Nephron progenitor cell (in vitro differentiated cells): Measurements from ENCODE around the gene NUP88.

Experiments
- DNase-seq: peaks from one replicate; pipeline ENCODE4 v3.0.0; 2021
- H3K27ac Mint-ChIP-seq: 2 replicates; pipeline ENCODE4 v1.8.0; 2021; ENCODE audit warnings: mild to moderate bottlenecking, moderate library complexity, mixed read lengths
- H3K27me3 Mint-ChIP-seq: 2 replicates; pipeline ENCODE4 v1.8.0; 2021; ENCODE audit warnings: mild to moderate bottlenecking, low read depth, mixed read lengths; ENCODE audit not compliant: poor library complexity
- H3K36me3 Mint-ChIP-seq: 2 replicates; pipeline ENCODE4 v1.8.0; 2021; ENCODE audit warnings: low read depth, mixed read lengths
- H3K4me1 Mint-ChIP-seq: 2 replicates; pipeline ENCODE4 v1.8.0; 2021; ENCODE audit warnings: mixed read lengths
- H3K4me3 Mint-ChIP-seq: 2 replicates; pipeline ENCODE4 v1.8.0; 2021; ENCODE audit warnings: mild to moderate bottlenecking, moderate library complexity, mixed read lengths
- H3K9me3 Mint-ChIP-seq: 2 replicates; pipeline ENCODE4 v1.8.0; 2021; ENCODE audit warnings: mild to moderate bottlenecking, moderate library complexity, mixed read lengths
- CTCF ChIP-seq: fragments of 200-600 bp; sonication (generic); IDR thresholded peaks from 2 replicates; pipeline ENCODE4 v1.5.0; 2021; ENCODE audit warnings: antibody characterized with exemption

Gene NUP88

GRCh38 chr17:5355421-5356129 is 63.9 kb downstream of the NUP88 start:
- Mint-ChIP-seq H3K4me1 (peaks cover 14% of the 10 kb centered on the region), H3K4me3 (no peak overlapping the region), H3K36me3 (peaks cover 62% of the 10 kb centered on the region), H3K9me3 (no peaks in the 10 kb centered on the region), H3K27me3 (no peaks in the 10 kb centered on the region), H3K27ac (peak overlapping the region; percentile 90)
- DNase-seq = no peak
- TF ChIP-seq CTCF = no peak

GRCh38 chr17:5354886-5355415 is 64.5 kb downstream of the NUP88 start:
- H3K27me3 Mint-ChIP-seq = no peaks in the 10 kb centered on the region
- TF ChIP-seq CTCF = no peak
- peaks cover 14% of the 10 kb centered on the region for H3K4me1 Mint-ChIP-seq
- H3K27ac Mint-ChIP-seq = peak overlapping the region; percentile 90
- no peak overlapping the region for H3K4me3 Mint-ChIP-seq
- H3K36me3 Mint-ChIP-seq = peaks cover 60% of the 10 kb centered on the region
- H3K9me3 Mint-ChIP-seq = no peaks in the 10 kb centered on the region
- DNase-seq = no peak

GRCh38 chr17:5354310-5354709 is 65.2 kb downstream of the NUP88 start:
- Mint-ChIP-seq H3K27me3 (no peaks in the 10 kb centered on the region), H3K4me1 (peaks cover 14% of the 10 kb centered on the region), H3K9me3 (no peaks in the 10 kb centered on the region), H3K27ac (no peak overlapping the region), H3K4me3 (no peak overlapping the region), H3K36me3 (peaks cover 56% of the 10 kb centered on the region)
- TF ChIP-seq CTCF = no peak
- DNase-seq = no peak

GRCh38 chr17:5352681-5353289 is 66.7 kb downstream of the NUP88 start:
- H3K36me3 Mint-ChIP-seq = peaks cover 61% of the 10 kb centered on the region

GRCh38 chr17:5344914-5345313 is 74.5 kb downstream of the NUP88 start:
- TF ChIP-seq CTCF = no peak
- Mint-ChIP-seq H3K4me3 (no peak overlapping the region), H3K36me3 (peaks cover 52% of the 10 kb centered on the region), H3K4me1 (no peaks in the 10 kb centered on the region), H3K27me3 (no peaks in the 10 kb centered on the region), H3K27ac (peak overlapping the region; percentile 8), H3K9me3 (no peaks in the 10 kb centered on the region)
- no peak for DNase-seq

More at GRCh38 chr17:5352681-5353289, 66.7 kb downstream of the NUP88 start:
- no peak overlapping the region for H3K4me3 Mint-ChIP-seq
- no peak for TF ChIP-seq CTCF
- no peaks in the 10 kb centered on the region for H3K9me3 Mint-ChIP-seq
- peaks cover 14% of the 10 kb centered on the region for H3K4me1 Mint-ChIP-seq
- H3K27me3 Mint-ChIP-seq = no peaks in the 10 kb centered on the region
- DNase-seq = no peak
- H3K27ac Mint-ChIP-seq = no peak overlapping the region
